ENCODE data around the gene SLC1A7.

Gene SLC1A7

GRCh38 chr1:53075761-53076163 is 66.7 kb downstream of the SLC1A7 start:
- no peak for DNase-seq (ENCODE audit: low spot score)

GRCh38 chr1:53075206-53075605 is 67.2 kb downstream of the SLC1A7 start:
- no peak for DNase-seq (ENCODE audit: low spot score)

GRCh38 chr1:53074313-53075154 is 67.9 kb downstream of the SLC1A7 start:
- DNase-seq (ENCODE audit: low spot score), result no peak

GRCh38 chr1:53073868-53074311 is 68.5 kb downstream of the SLC1A7 start:
- no peak for DNase-seq (ENCODE audit: low spot score)

- no peak for DNase-seq (ENCODE audit: low spot score)
These were observed 69.2 kb downstream of the SLC1A7 start for GRCh38 chr1:53073287-53073686.

GRCh38 chr1:53071915-53072314 is 70.5 kb downstream of the SLC1A7 start:
- DNase-seq (ENCODE audit: low spot score), result no peak

- no peak for DNase-seq (ENCODE audit: low spot score)
These were observed 71.1 kb downstream of the SLC1A7 start for GRCh38 chr1:53071167-53071865.

- DNase-seq (ENCODE audit: low spot score), result no peak
These were observed 71.8 kb downstream of the SLC1A7 start for GRCh38 chr1:53070621-53071020.

- DNase-seq (ENCODE audit: low spot score), result no peak
These were observed 72.6 kb downstream of the SLC1A7 start for GRCh38 chr1:53069663-53070327.

- no peak for DNase-seq (ENCODE audit: low spot score)
These were observed 73.2 kb downstream of the SLC1A7 start for GRCh38 chr1:53069265-53069662.

- no peak for DNase-seq (ENCODE audit: low spot score)
These were observed 73.9 kb downstream of the SLC1A7 start for GRCh38 chr1:53068314-53069099.

- no peak for DNase-seq (ENCODE audit: low spot score)
These were observed 74.6 kb downstream of the SLC1A7 start for GRCh38 chr1:53067886-53068285.

- no peak for DNase-seq (ENCODE audit: low spot score)
These were observed 75.3 kb downstream of the SLC1A7 start for GRCh38 chr1:53066891-53067738.

GRCh38 chr1:53066488-53066887 is 76.0 kb downstream of the SLC1A7 start:
- DNase-seq (ENCODE audit: low spot score), result no peak

- no peak for DNase-seq (ENCODE audit: low spot score)
These were observed 77.0 kb downstream of the SLC1A7 start for GRCh38 chr1:53065391-53065790.

- DNase-seq (ENCODE audit: low spot score), result no peak
These were observed 78.5 kb downstream of the SLC1A7 start for GRCh38 chr1:53063744-53064515.

GRCh38 chr1:53062708-53063591 is 79.5 kb downstream of the SLC1A7 start:
- DNase-seq (ENCODE audit: low spot score), result peak; percentile 42

- peak; percentile 84 for DNase-seq (ENCODE audit: low spot score)
These were observed 80.4 kb downstream of the SLC1A7 start, which contains the start of gene PODN for GRCh38 chr1:53061859-53062707. PODN (plus strand) TSS chr1:53062213; CDS start chr1:53069856, 7,643 bp downstream.
